ENCODE measurements around the gene PRKCSH.
"Not testable (repeated sequence)": the region's sequence is repeated elsewhere in the genome, so short reads cannot be mapped to it uniquely, and the experiment has no call there.

The PRKCSH gene

GRCh38 chr19:11435057-11435832, at the start of gene PRKCSH, which contains the start of gene ODAD3:
PRKCSH (plus strand) TSS chr19:11435635; CDS start chr19:11436118, 483 bp downstream.
ODAD3 (minus strand) TSS chr19:11435121; CDS start chr19:11435016, 105 bp downstream.
- peak; percentile 74 for TF ChIP-seq POLR2A (IDR thresholded peaks at IDR 0.05; ENCODE audit: low read depth, low read length)
- FAIRE-seq = peak; percentile 62
- peak; percentile 94 for DNase-seq (ENCODE audit: insufficient read length, low spot score)

- no peak for TF ChIP-seq POLR2A (IDR thresholded peaks at IDR 0.05; ENCODE audit: low read depth, low read length)
- no peak for DNase-seq (ENCODE audit: insufficient read length, low spot score)
Observed at GRCh38 chr19:11387162-11388034, 48.0 kb upstream of the PRKCSH start.

GRCh38 chr19:11390359-11390758, 45.1 kb upstream of the PRKCSH start:
- DNase-seq (ENCODE audit: insufficient read length, low spot score) = no peak
- TF ChIP-seq POLR2A (IDR thresholded peaks at IDR 0.05; ENCODE audit: low read depth, low read length) = no peak
- no peak for FAIRE-seq

More at GRCh38 chr19:11387162-11388034, 48.0 kb upstream of the PRKCSH start:
- FAIRE-seq = no peak

- no peak for FAIRE-seq
- DNase-seq (ENCODE audit: insufficient read length, low spot score) = no peak
- no peak for TF ChIP-seq POLR2A (IDR thresholded peaks at IDR 0.05; ENCODE audit: low read depth, low read length)
Observed at GRCh38 chr19:11390933-11391680, 44.3 kb upstream of the PRKCSH start.

- no peak for TF ChIP-seq POLR2A (IDR thresholded peaks at IDR 0.05; ENCODE audit: low read depth, low read length)
- DNase-seq (ENCODE audit: insufficient read length, low spot score) = no peak
- FAIRE-seq = no peak
Observed at GRCh38 chr19:11397089-11397610, 38.3 kb upstream of the PRKCSH start.

- FAIRE-seq = no peak
Observed at GRCh38 chr19:11399667-11400066, 35.8 kb upstream of the PRKCSH start.

GRCh38 chr19:11400798-11401197, 34.6 kb upstream of the PRKCSH start:
- DNase-seq (ENCODE audit: insufficient read length, low spot score) (no peak), FAIRE-seq (no peak)
- no peak for TF ChIP-seq POLR2A (IDR thresholded peaks at IDR 0.05; ENCODE audit: low read depth, low read length)

More at GRCh38 chr19:11399667-11400066, 35.8 kb upstream of the PRKCSH start:
- no peak for TF ChIP-seq POLR2A (IDR thresholded peaks at IDR 0.05; ENCODE audit: low read depth, low read length)
- no peak for DNase-seq (ENCODE audit: insufficient read length, low spot score)

- FAIRE-seq (no peak), DNase-seq (ENCODE audit: insufficient read length, low spot score) (no peak)
- no peak for TF ChIP-seq POLR2A (IDR thresholded peaks at IDR 0.05; ENCODE audit: low read depth, low read length)
Observed at GRCh38 chr19:11401808-11402543, 33.5 kb upstream of the PRKCSH start.

GRCh38 chr19:11404588-11405222, 30.7 kb upstream of the PRKCSH start:
- no peak for DNase-seq (ENCODE audit: insufficient read length, low spot score)
- no peak for FAIRE-seq
- no peak for TF ChIP-seq POLR2A (IDR thresholded peaks at IDR 0.05; ENCODE audit: low read depth, low read length)

- no peak for DNase-seq (ENCODE audit: insufficient read length, low spot score)
- FAIRE-seq = no peak
- TF ChIP-seq POLR2A (IDR thresholded peaks at IDR 0.05; ENCODE audit: low read depth, low read length) = no peak
Observed at GRCh38 chr19:11405846-11406643, 29.4 kb upstream of the PRKCSH start.

- not testable (repeated sequence) for FAIRE-seq; DNase-seq (ENCODE audit: insufficient read length, low spot score)
Observed at GRCh38 chr19:11406703-11407236, 28.7 kb upstream of the PRKCSH start.

Measured in H54 (cell line).